Measurements from ENCODE around the gene DUSP5. TPM values are rescaled to one million over a fixed set of nuclear protein-coding genes. Genes with fewer than 3 reads are reported as not detected.

DUSP5 gene
- total and polyA plus RNA-seq, 2 of the 4 experiments (the other 2 are of a cell fraction) = 42.1 to 48.1 TPM

GRCh38 chr10:110548002-110548401 lies 50.3 kb downstream of the DUSP5 start:
- no TSS peak for BruUV-seq (replicated peaks)
- no peak overlapping the region for H3K9ac ChIP-seq (ENCODE audit: low read depth, low read length)
- H3K18ac ChIP-seq (ENCODE audit: low read depth, low read length) = no peak overlapping the region
- ChIA-PET POLR2A (ENCODE audit: unreplicated experiment) (no interaction called here), CTCF (interaction anchor here (1.2 to 1.4 kb wide), 2 partner anchors 10 to 242 kb away, joined by 3 to 4 read pairs; no protein-coding TSS in a partner anchor)
- no peak overlapping the region for H3K27ac ChIP-seq (ENCODE audit: insufficient read depth, low read length)
- H3K9me3 ChIP-seq (ENCODE audit: control insufficient read depth, insufficient read depth, low read length) = no peaks in the 10 kb centered on the region
- intact Hi-C loops (cut with micrococcal nuclease) = no loop called here
- no peak overlapping the region for H3K14ac ChIP-seq (replicated peaks; ENCODE audit: low read depth, low read length)
- H2BK20ac ChIP-seq (ENCODE audit: low read depth, low read length) = no peak overlapping the region
- no CpG with 5 or more reads among the region's 5 CpGs for WGBS, 2 experiments (ENCODE audit: extremely low coverage in 2 of 2, insufficient read length in 1 of 2)
- dilution Hi-C loops (cut with HindIII; ENCODE audit: low sequenced_read_pairs, unreplicated experiment) = no loop called here
- H3K56ac ChIP-seq (ENCODE audit: extremely low read depth, insufficient read depth, low read length) = no peak overlapping the region
- H4K5ac ChIP-seq (ENCODE audit: low read depth, low read length) = no peak overlapping the region
- TF ChIP-seq RFX5 (IDR thresholded peaks at IDR 0.05; ENCODE audit: low read depth, low read length) = no peak
- H3K23ac ChIP-seq (ENCODE audit: low read depth, low read length) = no peak overlapping the region
- in situ Hi-C loops (cut with MboI; ENCODE audit: low sequenced_read_pairs) = loop anchor here (5.0 kb wide), 1 partner anchor 236 kb away; no protein-coding TSS in a partner anchor
- ATAC-seq (ENCODE audit: low read depth) (no peak), DNase-seq (no peak)
- H3K27me3 ChIP-seq (ENCODE audit: control insufficient read depth, insufficient read depth, low read length) = peaks cover 2% of the 10 kb centered on the region; the same call in 1 of the 2 replicates
- H3K79me1 ChIP-seq (ENCODE audit: low read depth in 1 of 2, low read length in 2 of 2) = no peaks in the 10 kb centered on the region
- H2AFZ ChIP-seq (replicated peaks; ENCODE audit: low read length, poor library complexity) = no peak overlapping the region
- H3K4ac ChIP-seq (ENCODE audit: low read depth, low read length) = no peak overlapping the region
- no peaks in the 10 kb centered on the region for H4K20me1 ChIP-seq (ENCODE audit: insufficient read depth, low read length)
- H3K4me1 ChIP-seq (ENCODE audit: control insufficient read depth, insufficient read depth, low read length) = peaks cover 2% of the 10 kb centered on the region; the same call in 1 of the 2 replicates
- H2AK9ac ChIP-seq (replicated peaks; ENCODE audit: low read depth, low read length, poor library complexity) = no peak overlapping the region
- no peaks in the 10 kb centered on the region for H3K36me3 ChIP-seq (ENCODE audit: control insufficient read depth, insufficient read depth, low read length)
- H2BK15ac ChIP-seq (ENCODE audit: low read depth, low read length) = no peak overlapping the region
- H4K91ac ChIP-seq (ENCODE audit: insufficient read depth, low read depth, low read length) = no peak overlapping the region
- H4K8ac ChIP-seq (ENCODE audit: low read depth in 2 of 2, low read length in 2 of 2) = no peak overlapping the region
- no peak overlapping the region for H2BK5ac ChIP-seq (ENCODE audit: low read depth, low read length, poor library complexity, severe bottlenecking)
- no peak overlapping the region for H3K4me2 ChIP-seq (ENCODE audit: low read depth, low read length)
- H2AK5ac ChIP-seq (ENCODE audit: low read depth, low read length) = no peak overlapping the region
- H3K9me1 ChIP-seq (ENCODE audit: insufficient read depth, low read length) = 0 out of 2 replicates have a peak, but pooled peaks cover 3% of the 10 kb centered on the region
- no peak overlapping the region for H2BK120ac ChIP-seq (ENCODE audit: low read depth, low read length)
- no peak overlapping the region for H3K4me3 ChIP-seq (ENCODE audit: insufficient read depth, low read depth, low read length)
